OCI-LY3 (cell line): Measurements from ENCODE around the gene POLDIP2.
"Not testable (repeated sequence)": the region's sequence is repeated elsewhere in the genome, so short reads cannot be mapped to it uniquely, and the experiment has no call there.

ENCODE experiments used
- H2AFZ ChIP-seq: fragments of 200-600, 300-600 bp; shearing (Covaris generic); 2 replicates; pipeline ENCODE4 v1.6.0; 2014; ENCODE audit warnings: antibody characterized with exemption, low read depth, low read length
- H3K27ac ChIP-seq: fragments of 200-600, 300-600 bp; sonication (generic); 2 replicates; pipeline ENCODE4 v1.5.1; 2014; ENCODE audit warnings: mild to moderate bottlenecking, low read length, moderate library complexity, mixed read lengths
- H3K27me3 ChIP-seq: fragments of 200-600, 300-600 bp; sonication (generic); 2 replicates; pipeline ENCODE4 v1.6.1; 2014; ENCODE audit warnings: low read depth, low read length, mixed read lengths
- H3K36me3 ChIP-seq: fragments of 200-600, 300-600 bp; sonication (generic); replicated peaks from 2 replicates; pipeline ENCODE3; 2014; ENCODE audit warnings: low read depth, low read length, mixed read lengths
- H3K4me1 ChIP-seq: fragments of 300-600, 200-600 bp; sonication (generic); 2 replicates; pipeline ENCODE4 v1.6.1; 2014; ENCODE audit warnings: low read length, mixed read lengths
- H3K4me2 ChIP-seq: fragments of 200-600, 300-600 bp; sonication (generic); 2 replicates; pipeline ENCODE4 v1.6.1; 2014; ENCODE audit warnings: low read length, mixed read lengths
- H3K4me3 ChIP-seq: fragments of 300-600, 200-600 bp; sonication (generic); 2 replicates; pipeline ENCODE4 v1.5.1; 2014; ENCODE audit warnings: antibody characterized with exemption, mild to moderate bottlenecking, low read length, moderate library complexity
- H3K79me2 ChIP-seq: fragments of 300-600, 200-600 bp; shearing (Covaris generic); 2 replicates; pipeline ENCODE4 v1.6.1; 2014; ENCODE audit warnings: mild to moderate bottlenecking, low read length, mixed read lengths
- H3K9ac ChIP-seq: fragments of 300-600, 200-600 bp; shearing (Covaris generic); 2 replicates; pipeline ENCODE4 v1.6.0; 2014; ENCODE audit warnings: mild to moderate bottlenecking, low read length, moderate library complexity
- H3K9me3 ChIP-seq: fragments of 200-600, 300-600 bp; shearing (Covaris generic); 2 replicates; pipeline ENCODE4 v1.6.1; 2014; ENCODE audit warnings: low read length, mixed read lengths; ENCODE audit not compliant: insufficient read depth
- H4K20me1 ChIP-seq: fragments of 200-600, 300-600 bp; sonication (generic); 2 replicates; pipeline ENCODE4 v1.6.1; 2016; ENCODE audit warnings: low read length, mixed read lengths; ENCODE audit not compliant: insufficient read depth
- CTCF ChIP-seq: fragments of 200-600, 300-600 bp; sonication (generic); IDR thresholded peaks from 2 replicates; pipeline ENCODE4 v1.5.1; 2014; ENCODE audit warnings: antibody characterized with exemption, low read length, low read depth
- EZH2phosphoT487 ChIP-seq: fragments of 200-600 bp; shearing (Covaris generic); IDR thresholded peaks from 2 replicates; pipeline ENCODE4 v1.6.1; 2018; ENCODE audit warnings: antibody characterized with exemption, mixed run types, low read depth

The POLDIP2 gene

GRCh38 chr17:28339431-28339830 lies 17.9 kb downstream of the POLDIP2 start:
- Histone ChIP-seq H2AFZ (no peak overlapping the region), H3K4me2 (no peak overlapping the region), H3K9me3 (no peaks in the 10 kb centered on the region), H3K9ac (no peak overlapping the region), H3K4me3 (no peak overlapping the region), H3K36me3 (peaks cover 14% of the 10 kb centered on the region), H4K20me1 (no peaks in the 10 kb centered on the region), H3K79me2 (peaks cover 16% of the 10 kb centered on the region), H3K4me1 (peaks cover 9% of the 10 kb centered on the region), H3K27me3 (no peaks in the 10 kb centered on the region), H3K27ac (no peak overlapping the region)
- no peak for TF ChIP-seq CTCF
- TF ChIP-seq EZH2phosphoT487, result no peak

GRCh38 chr17:28338769-28339212 lies 18.5 kb downstream of the POLDIP2 start:
- H4K20me1 ChIP-seq, H2AFZ ChIP-seq, H3K27ac ChIP-seq, H3K4me3 ChIP-seq, H3K9me3 ChIP-seq, H3K27me3 ChIP-seq, H3K9ac ChIP-seq, H3K4me2 ChIP-seq: not testable (repeated sequence)
- Histone ChIP-seq H3K36me3 (peaks cover 14% of the 10 kb centered on the region), H3K79me2 (peaks cover 21% of the 10 kb centered on the region), H3K4me1 (peaks cover 15% of the 10 kb centered on the region)

GRCh38 chr17:28338056-28338768 lies 19.1 kb downstream of the POLDIP2 start:
- Histone ChIP-seq H3K4me2 (no peak overlapping the region), H3K27me3 (no peaks in the 10 kb centered on the region), H3K27ac (no peak overlapping the region), H3K4me1 (peaks cover 15% of the 10 kb centered on the region), H4K20me1 (no peaks in the 10 kb centered on the region), H3K9ac (no peak overlapping the region), H3K36me3 (peaks cover 14% of the 10 kb centered on the region), H2AFZ (no peak overlapping the region), H3K4me3 (no peak overlapping the region), H3K79me2 (peaks cover 21% of the 10 kb centered on the region), H3K9me3 (no peaks in the 10 kb centered on the region)
- TF ChIP-seq EZH2phosphoT487, result no peak

- Histone ChIP-seq H3K9me3 (no peaks in the 10 kb centered on the region), H4K20me1 (no peaks in the 10 kb centered on the region), H3K27me3 (no peaks in the 10 kb centered on the region), H3K9ac (peak overlapping the region; percentile 80), H3K79me2 (peaks cover 21% of the 10 kb centered on the region), H3K27ac (peak overlapping the region; percentile 24; the same call in 1 of the 2 replicates), H3K4me3 (peak overlapping the region; percentile 82), H3K36me3 (peaks cover 6% of the 10 kb centered on the region), H2AFZ (peak overlapping the region; percentile 49; the same call in 1 of the 2 replicates), H3K4me2 (peak overlapping the region; percentile 90), H3K4me1 (peaks cover 15% of the 10 kb centered on the region)
- no peak for TF ChIP-seq CTCF
- no peak for TF ChIP-seq EZH2phosphoT487
Observed at GRCh38 chr17:28335959-28336871, 21.1 kb downstream of the POLDIP2 start.
